PFSK-1 (cell line): Measurements from ENCODE around the gene PAGE2. TPM values are rescaled to one million over a fixed set of nuclear protein-coding genes. Genes with fewer than 3 reads are reported as not detected.

Source experiments
- FOXP2 ChIP-seq: optimal IDR thresholded peaks from 2 replicates; pipeline ENCODE3; 2011; ENCODE audit warnings: borderline replicate concordance, control low read depth, inconsistent platforms; ENCODE audit not compliant: insufficient read depth; ENCODE audit errors: extremely low read length, extremely low read depth
- POLR2AphosphoS5 ChIP-seq: IDR thresholded peaks from 2 replicates; pipeline ENCODE4 v1.6.1; 2012; ENCODE audit warnings: low read depth, mild to moderate bottlenecking, control low read depth, low read length, moderate library complexity
- SIN3A ChIP-seq: IDR thresholded peaks from 2 replicates; pipeline ENCODE4 v1.6.1; 2012; ENCODE audit warnings: mild to moderate bottlenecking, low read length, moderate library complexity, borderline replicate concordance; ENCODE audit not compliant: insufficient read depth
- TAF1 ChIP-seq: IDR thresholded peaks from 2 replicates; pipeline ENCODE4 v1.6.1; 2012; ENCODE audit warnings: low read length, control low read depth, borderline replicate concordance; ENCODE audit not compliant: insufficient read depth
- polyA plus RNA-seq: library from polyadenylated mRNA; unstranded; fragments of >200 nt; gene quantifications from one replicate; pipeline ENCODE4 v1.2.1, GENCODE V29; 2012; ENCODE audit warnings: low read depth, missing spikeins; ENCODE audit not compliant: insufficient read length
- TF ChIP-seq, protein P1 (sequence below), 2 experiments: IDR thresholded peaks; 2 replicates each; pipeline versions ENCODE4 v1.6.1 to v1.8.0; 2011 to 2012; ENCODE audit warnings: low read depth in 2 of 2, low read length in 2 of 2, control low read depth in 1 of 2, inconsistent platforms in 1 of 2, mild to moderate bottlenecking in 1 of 2, moderate library complexity in 1 of 2; ENCODE audit not compliant: insufficient read depth in 1 of 2

PAGE2 gene, protein sequence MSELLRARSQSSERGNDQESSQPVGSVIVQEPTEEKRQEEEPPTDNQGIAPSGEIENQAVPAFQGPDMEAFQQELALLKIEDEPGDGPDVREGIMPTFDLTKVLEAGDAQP
- polyA plus RNA-seq, result not detected

DNA sequence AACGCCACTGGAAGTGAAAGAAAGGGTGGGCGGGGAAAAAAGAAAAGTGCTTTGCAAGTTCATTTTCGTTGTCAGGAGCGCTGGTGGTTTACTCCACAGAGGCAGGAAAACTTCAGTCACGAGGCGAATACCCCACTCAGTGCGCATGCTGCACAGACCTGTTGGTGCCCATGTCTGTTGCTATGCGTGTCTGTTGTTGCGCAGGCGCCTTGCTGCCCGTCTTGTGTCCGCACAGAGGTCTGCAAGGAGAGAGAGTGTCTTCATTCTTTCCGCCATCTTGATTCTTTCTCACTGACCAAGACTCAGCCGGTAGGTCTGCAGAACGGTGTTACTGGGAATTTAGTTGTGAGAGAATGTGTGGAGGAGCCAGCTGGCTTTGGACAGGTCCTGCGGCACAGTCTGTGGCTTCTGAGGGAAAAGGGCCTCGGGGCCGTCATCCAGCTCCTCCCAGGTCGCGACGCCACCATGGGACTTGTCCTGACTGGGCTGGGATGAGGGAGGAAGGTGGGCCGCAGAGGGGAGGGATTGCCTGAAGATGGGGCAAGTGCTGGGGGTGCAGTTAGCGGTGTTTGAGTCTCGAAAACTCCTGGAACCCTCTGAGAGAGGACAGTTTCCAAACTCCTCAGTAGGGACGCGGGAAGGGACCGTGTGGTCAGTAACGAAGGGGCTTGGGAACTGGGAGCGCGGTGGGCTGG is at the start of gene PAGE2:
PAGE2 (plus strand) TSS at position 224 of the 695 bp plus-strand sequence. CDS start 1,003 bp downstream, outside the sequence.
- TF ChIP-seq SIN3A, result no peak
- TF ChIP-seq TAF1, result no peak
- no peak for TF ChIP-seq POLR2AphosphoS5
- no peak for TF ChIP-seq FOXP2
- TF ChIP-seq, protein P1, sequence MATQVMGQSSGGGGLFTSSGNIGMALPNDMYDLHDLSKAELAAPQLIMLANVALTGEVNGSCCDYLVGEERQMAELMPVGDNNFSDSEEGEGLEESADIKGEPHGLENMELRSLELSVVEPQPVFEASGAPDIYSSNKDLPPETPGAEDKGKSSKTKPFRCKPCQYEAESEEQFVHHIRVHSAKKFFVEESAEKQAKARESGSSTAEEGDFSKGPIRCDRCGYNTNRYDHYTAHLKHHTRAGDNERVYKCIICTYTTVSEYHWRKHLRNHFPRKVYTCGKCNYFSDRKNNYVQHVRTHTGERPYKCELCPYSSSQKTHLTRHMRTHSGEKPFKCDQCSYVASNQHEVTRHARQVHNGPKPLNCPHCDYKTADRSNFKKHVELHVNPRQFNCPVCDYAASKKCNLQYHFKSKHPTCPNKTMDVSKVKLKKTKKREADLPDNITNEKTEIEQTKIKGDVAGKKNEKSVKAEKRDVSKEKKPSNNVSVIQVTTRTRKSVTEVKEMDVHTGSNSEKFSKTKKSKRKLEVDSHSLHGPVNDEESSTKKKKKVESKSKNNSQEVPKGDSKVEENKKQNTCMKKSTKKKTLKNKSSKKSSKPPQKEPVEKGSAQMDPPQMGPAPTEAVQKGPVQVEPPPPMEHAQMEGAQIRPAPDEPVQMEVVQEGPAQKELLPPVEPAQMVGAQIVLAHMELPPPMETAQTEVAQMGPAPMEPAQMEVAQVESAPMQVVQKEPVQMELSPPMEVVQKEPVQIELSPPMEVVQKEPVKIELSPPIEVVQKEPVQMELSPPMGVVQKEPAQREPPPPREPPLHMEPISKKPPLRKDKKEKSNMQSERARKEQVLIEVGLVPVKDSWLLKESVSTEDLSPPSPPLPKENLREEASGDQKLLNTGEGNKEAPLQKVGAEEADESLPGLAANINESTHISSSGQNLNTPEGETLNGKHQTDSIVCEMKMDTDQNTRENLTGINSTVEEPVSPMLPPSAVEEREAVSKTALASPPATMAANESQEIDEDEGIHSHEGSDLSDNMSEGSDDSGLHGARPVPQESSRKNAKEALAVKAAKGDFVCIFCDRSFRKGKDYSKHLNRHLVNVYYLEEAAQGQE (IDR thresholded peaks at IDR 0.05; ENCODE audit: insufficient read depth in 1 of 2, low read depth in 2 of 2, low read length in 2 of 2), result no peak

DNA sequence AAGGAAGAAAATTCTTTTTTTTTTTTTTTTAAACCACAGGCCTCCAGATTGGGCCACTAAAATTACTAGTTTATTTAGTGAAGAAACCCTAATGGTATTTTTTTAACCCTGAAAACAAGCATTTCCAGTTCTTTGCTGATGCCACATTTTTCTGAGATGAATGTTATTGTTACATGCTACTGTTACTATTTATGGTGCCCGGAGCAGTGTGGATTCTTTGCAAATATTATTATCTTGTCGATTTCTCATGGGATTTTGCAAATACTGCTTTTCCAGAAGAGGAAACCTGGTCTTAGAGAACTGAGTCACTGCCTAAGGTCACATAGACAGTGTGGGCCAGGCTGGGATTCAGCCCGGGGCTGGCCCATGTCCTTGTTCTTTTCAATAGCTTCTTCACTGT is 49.3 kb upstream of the PAGE2 start:
- TF ChIP-seq FOXP2, result no peak
- no peak for TF ChIP-seq POLR2AphosphoS5
- TF ChIP-seq, protein P1 (IDR thresholded peaks at IDR 0.05; ENCODE audit: insufficient read depth in 1 of 2, low read depth in 2 of 2, low read length in 2 of 2), result no peak
- no peak for TF ChIP-seq TAF1
- no peak for TF ChIP-seq SIN3A

DNA sequence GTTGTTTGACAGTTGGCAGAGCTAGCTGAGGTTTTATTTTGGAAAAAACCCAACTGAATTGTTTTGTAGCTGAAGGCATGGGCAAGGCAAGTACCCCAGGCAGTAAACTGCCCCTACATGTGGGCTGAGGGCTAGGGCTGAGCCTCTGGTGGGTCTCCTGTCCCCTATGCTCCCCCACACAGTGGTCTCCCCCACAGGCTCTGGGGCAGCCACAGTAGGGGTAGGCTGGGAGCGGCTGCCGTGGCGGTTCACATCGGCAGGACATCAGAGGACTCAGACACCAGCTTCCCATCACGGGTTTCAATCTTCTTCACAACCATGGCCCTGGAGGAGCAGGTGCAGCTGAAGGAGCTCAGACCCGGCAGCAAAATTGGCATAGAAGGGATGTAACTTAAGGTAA is 47.3 kb upstream of the PAGE2 start:
- TF ChIP-seq TAF1 (no peak), FOXP2 (no peak), POLR2AphosphoS5 (no peak), SIN3A (no peak)
- TF ChIP-seq, protein P1 (IDR thresholded peaks at IDR 0.05; ENCODE audit: insufficient read depth in 1 of 2, low read depth in 2 of 2, low read length in 2 of 2), result no peak

DNA sequence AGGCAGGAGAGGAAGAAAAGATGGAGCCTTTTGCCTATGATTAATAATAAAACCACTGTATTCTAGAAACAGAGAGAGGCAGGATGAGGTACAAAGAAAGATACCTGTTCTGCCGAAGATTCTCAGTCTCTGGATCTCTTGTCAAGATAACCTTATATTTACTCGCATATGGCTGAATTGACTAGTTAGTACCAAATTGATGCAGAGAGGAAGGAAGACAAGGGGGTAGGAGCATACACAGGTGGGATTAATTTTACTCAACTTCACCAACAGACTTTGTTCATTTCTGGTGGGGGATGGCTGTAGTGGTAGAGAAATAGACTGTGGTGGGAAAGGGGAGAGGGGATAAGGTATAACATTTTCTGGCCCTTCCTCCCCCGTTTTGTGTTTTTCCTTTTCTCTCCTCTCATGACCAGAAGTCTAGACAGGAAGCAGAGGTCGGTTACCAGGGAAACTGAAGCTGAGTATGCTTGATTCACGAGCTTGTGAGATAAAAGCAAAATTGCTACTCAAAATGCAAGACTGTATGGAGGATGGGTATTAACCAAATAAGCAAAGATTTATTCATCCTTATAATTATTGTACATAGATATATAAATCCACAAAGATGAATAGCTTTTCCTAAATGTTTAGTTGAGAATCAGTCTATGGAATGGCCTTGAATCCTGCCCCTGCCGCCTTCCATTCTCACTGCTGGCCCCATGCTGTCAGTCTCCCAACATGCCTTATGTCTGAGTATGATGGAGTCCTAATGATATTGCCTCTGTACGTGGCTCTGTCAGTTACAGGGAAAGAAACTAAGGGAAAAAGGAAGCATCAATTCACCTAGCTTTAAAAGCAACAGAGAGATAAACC is 31.8 kb upstream of the PAGE2 start:
- TF ChIP-seq SIN3A (no peak), TAF1 (no peak), FOXP2 (no peak), POLR2AphosphoS5 (no peak)
- TF ChIP-seq, protein P1 (IDR thresholded peaks at IDR 0.05; ENCODE audit: insufficient read depth in 1 of 2, low read depth in 2 of 2, low read length in 2 of 2), result no peak
